Suprapubic skin (tissue), 4 donors: Measurements from ENCODE around the gene BNIP1. TPM values are rescaled to one million over a fixed set of nuclear protein-coding genes. Genes with fewer than 3 reads are reported as not detected.

Experiments
- DNase-seq, 2 donors: peaks; one replicate each; pipeline ENCODE4 v3.0.0-alpha.2; 2019; ENCODE audit warnings: low spot score in 2 of 2
- H3K27ac ChIP-seq: fragments of 200-600 bp; sonication (generic); one replicate; pipeline ENCODE4 v1.5.1; 2019
- H3K27me3 ChIP-seq: fragments of 200-600 bp; sonication (generic); one replicate; pipeline ENCODE4 v1.5.1; 2019
- H3K36me3 ChIP-seq: fragments of 200-600 bp; sonication (generic); one replicate; pipeline ENCODE4 v1.5.1; 2019
- H3K4me1 ChIP-seq: fragments of 200-600 bp; sonication (generic); one replicate; pipeline ENCODE4 v1.5.1; 2019
- H3K4me3 ChIP-seq: fragments of 200-600 bp; sonication (generic); one replicate; pipeline ENCODE4 v1.5.1; 2019; ENCODE audit warnings: mild to moderate bottlenecking
- H3K9me3 ChIP-seq: fragments of 200-600 bp; sonication (generic); one replicate; pipeline ENCODE4 v1.5.1; 2019
- EP300 ChIP-seq: sonication (generic); formaldehyde crosslinking; IDR thresholded peaks from one replicate; pipeline ENCODE4 v1.6.1; 2017; ENCODE audit warnings: antibody characterized with exemption
- POLR2A ChIP-seq, 2 donors: fragments of 450-650 bp; IDR thresholded peaks; one replicate each; pipeline ENCODE4 v1.6.1; 2017; ENCODE audit warnings: antibody characterized with exemption in 2 of 2, mild to moderate bottlenecking in 2 of 2, moderate library complexity in 2 of 2
- POLR2AphosphoS5 ChIP-seq, 3 donors: sonication (generic); formaldehyde crosslinking; IDR thresholded peaks; one replicate each; pipeline ENCODE4 v1.6.1; 2017; ENCODE audit warnings: antibody characterized with exemption in 3 of 3
- WGBS: methylation state at CpG from one replicate; pipeline ENCODE4 v1.1.5; 2018; 5-methylcytosine and 5-hydroxymethylcytosine counted together
- total RNA-seq, 4 donors: library from RNA; depleted of rRNA; stranded (reverse); fragments of >200 nt; gene quantifications; one replicate each; pipeline ENCODE4 v1.1.0, GENCODE V29; 2016
- TF ChIP-seq, protein P1 (sequence below), 2 donors: fragments of 200-600 bp in 1 of 2; fragments of 450-650 bp in 1 of 2; sonication (generic) in 1 of 2; IDR thresholded peaks; one replicate each; pipeline ENCODE4 v1.5.1; 2016 to 2019; ENCODE audit warnings: antibody characterized with exemption in 2 of 2, mild to moderate bottlenecking in 1 of 2, moderate library complexity in 1 of 2

Gene BNIP1
- total RNA-seq, 4 donors from 2014 or later = 7.1 to 16.5 (median 9.2) TPM

GRCh38 chr5:173196133-173196952, 52.0 kb downstream of the BNIP1 start:
- no peak for DNase-seq
- WGBS = 87% methylated on average over 21 of the region's 23 CpGs
- Histone ChIP-seq H3K27me3 (peaks cover 6% of the 10 kb centered on the region), H3K36me3 (no peaks in the 10 kb centered on the region), H3K27ac (no peak overlapping the region), H3K9me3 (no peaks in the 10 kb centered on the region), H3K4me1 (peaks cover 5% of the 10 kb centered on the region), H3K4me3 (no peak overlapping the region)
- TF ChIP-seq EP300 (no peak), POLR2A (IDR thresholded peaks at IDR 0.05) (no peak), POLR2AphosphoS5 (IDR thresholded peaks at IDR 0.05) (no peak)
- TF ChIP-seq, protein P1, sequence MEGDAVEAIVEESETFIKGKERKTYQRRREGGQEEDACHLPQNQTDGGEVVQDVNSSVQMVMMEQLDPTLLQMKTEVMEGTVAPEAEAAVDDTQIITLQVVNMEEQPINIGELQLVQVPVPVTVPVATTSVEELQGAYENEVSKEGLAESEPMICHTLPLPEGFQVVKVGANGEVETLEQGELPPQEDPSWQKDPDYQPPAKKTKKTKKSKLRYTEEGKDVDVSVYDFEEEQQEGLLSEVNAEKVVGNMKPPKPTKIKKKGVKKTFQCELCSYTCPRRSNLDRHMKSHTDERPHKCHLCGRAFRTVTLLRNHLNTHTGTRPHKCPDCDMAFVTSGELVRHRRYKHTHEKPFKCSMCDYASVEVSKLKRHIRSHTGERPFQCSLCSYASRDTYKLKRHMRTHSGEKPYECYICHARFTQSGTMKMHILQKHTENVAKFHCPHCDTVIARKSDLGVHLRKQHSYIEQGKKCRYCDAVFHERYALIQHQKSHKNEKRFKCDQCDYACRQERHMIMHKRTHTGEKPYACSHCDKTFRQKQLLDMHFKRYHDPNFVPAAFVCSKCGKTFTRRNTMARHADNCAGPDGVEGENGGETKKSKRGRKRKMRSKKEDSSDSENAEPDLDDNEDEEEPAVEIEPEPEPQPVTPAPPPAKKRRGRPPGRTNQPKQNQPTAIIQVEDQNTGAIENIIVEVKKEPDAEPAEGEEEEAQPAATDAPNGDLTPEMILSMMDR (IDR thresholded peaks at IDR 0.05) = no peak

DNA sequence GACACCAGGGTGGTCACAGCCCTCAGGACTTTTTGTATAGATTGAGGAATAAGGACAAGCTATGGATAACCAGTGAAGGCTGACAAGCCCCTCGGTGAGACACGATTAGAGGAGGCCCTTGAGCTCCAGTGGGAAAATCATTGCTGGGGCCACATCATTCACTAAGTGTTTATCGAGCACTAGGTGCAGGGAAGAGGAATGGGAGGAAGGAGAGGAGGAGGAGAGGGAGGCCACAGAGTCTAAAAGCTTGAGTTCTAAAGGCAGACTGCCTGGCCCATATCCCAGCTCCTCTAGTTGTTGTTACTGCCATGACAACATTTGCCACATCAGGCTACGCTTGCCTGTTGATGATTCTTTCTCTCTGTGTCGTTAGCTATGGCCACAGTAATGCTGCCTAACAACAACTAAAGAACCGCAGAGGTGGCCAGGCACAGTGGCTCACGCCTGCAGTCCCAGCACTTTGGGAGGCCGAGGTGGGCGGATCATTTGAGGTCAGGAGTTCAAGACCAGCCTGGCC, 53.1 kb downstream of the BNIP1 start:
- 77% methylated on average over 8 of the region's 9 CpGs for WGBS

DNA sequence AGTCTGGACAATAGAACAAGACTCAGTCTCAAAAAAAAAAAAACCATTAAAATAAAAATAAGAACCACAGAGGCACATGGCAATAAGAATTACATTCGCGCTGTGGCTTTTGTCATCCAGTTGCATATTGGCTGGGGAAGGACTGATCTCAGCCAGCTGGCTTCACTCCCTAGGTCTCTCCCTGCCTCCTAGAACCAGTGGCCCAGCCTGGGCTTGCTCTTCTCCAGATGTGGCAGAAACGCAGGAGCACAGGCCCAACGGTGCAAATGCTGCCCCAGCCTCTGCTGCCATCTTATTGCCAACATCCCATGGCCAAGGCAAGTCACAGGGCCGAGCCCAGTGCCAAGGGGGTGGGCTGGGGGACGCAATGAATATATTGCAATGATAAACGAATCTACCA, 53.7 kb downstream of the BNIP1 start:
- WGBS = 45% methylated on average over 5 of the region's 7 CpGs
- Histone ChIP-seq H3K4me1 (peaks cover 16% of the 10 kb centered on the region), H3K27me3 (peaks cover 15% of the 10 kb centered on the region), H3K27ac (no peak overlapping the region), H3K4me3 (no peak overlapping the region), H3K36me3 (no peaks in the 10 kb centered on the region), H3K9me3 (no peaks in the 10 kb centered on the region)
- DNase-seq = no peak
- TF ChIP-seq POLR2A (IDR thresholded peaks at IDR 0.05) = no peak
- TF ChIP-seq, protein P1 (IDR thresholded peaks at IDR 0.05) = no peak

More for the DNA sequence above, 53.1 kb downstream of the BNIP1 start:
- peaks cover 10% of the 10 kb centered on the region for H3K4me1 ChIP-seq
- no peaks in the 10 kb centered on the region for H3K9me3 ChIP-seq
- H3K36me3 ChIP-seq = no peaks in the 10 kb centered on the region
- H3K27ac ChIP-seq = no peak overlapping the region
- peaks cover 8% of the 10 kb centered on the region for H3K27me3 ChIP-seq
- DNase-seq = no peak
- H3K4me3 ChIP-seq = no peak overlapping the region
- no peak for TF ChIP-seq POLR2A (IDR thresholded peaks at IDR 0.05)
- TF ChIP-seq POLR2AphosphoS5 (IDR thresholded peaks at IDR 0.05) = no peak
- no peak for TF ChIP-seq EP300
- TF ChIP-seq, protein P1 (IDR thresholded peaks at IDR 0.05) = no peak

DNA sequence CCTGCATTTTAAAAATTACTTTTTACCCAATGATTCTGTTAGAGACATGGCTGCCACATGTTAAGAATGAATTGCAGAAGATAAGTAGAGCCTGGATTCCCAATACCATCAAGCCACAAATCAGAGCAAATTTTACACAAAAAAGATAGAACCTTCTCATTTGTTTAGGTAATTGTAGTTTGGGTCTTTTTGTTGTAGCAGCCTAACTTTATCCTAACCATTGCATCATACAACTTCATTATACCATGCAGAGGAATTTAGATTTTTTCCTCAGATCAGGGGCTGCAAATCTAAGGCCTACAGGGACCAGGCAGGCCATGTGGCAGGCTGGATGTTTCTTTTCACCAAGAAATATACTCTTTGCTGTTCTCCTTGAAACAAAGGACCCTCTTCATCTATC, 56.0 kb downstream of the BNIP1 start:
- H3K27me3 ChIP-seq = peaks cover 21% of the 10 kb centered on the region
- DNase-seq = no peak
- H3K27ac ChIP-seq = no peak overlapping the region
- H3K9me3 ChIP-seq = no peaks in the 10 kb centered on the region
- TF ChIP-seq POLR2A (IDR thresholded peaks at IDR 0.05) = no peak
- TF ChIP-seq, protein P1 (IDR thresholded peaks at IDR 0.05) = no peak
- TF ChIP-seq POLR2AphosphoS5 (IDR thresholded peaks at IDR 0.05) = no peak
- TF ChIP-seq EP300 = no peak
- no peaks in the 10 kb centered on the region for H3K36me3 ChIP-seq
- no peak overlapping the region for H3K4me3 ChIP-seq
- peaks cover 17% of the 10 kb centered on the region for H3K4me1 ChIP-seq

- WGBS = 53% methylated on average over 11 of the region's 13 CpGs
Measured at GRCh38 chr5:173201636-173202265, 57.4 kb downstream of the BNIP1 start.

More at GRCh38 chr5:173201636-173202265, 57.4 kb downstream of the BNIP1 start:
- H3K4me1 ChIP-seq = peaks cover 17% of the 10 kb centered on the region
- TF ChIP-seq, protein P1 (IDR thresholded peaks at IDR 0.05) = no peak
- TF ChIP-seq POLR2AphosphoS5 (IDR thresholded peaks at IDR 0.05) (no peak), POLR2A (IDR thresholded peaks at IDR 0.05) (no peak), EP300 (no peak)
- H3K9me3 ChIP-seq = no peaks in the 10 kb centered on the region
- H3K4me3 ChIP-seq = no peak overlapping the region
- H3K27me3 ChIP-seq = peaks cover 23% of the 10 kb centered on the region
- H3K36me3 ChIP-seq = no peaks in the 10 kb centered on the region
- DNase-seq = no peak
- peak overlapping the region; percentile 34 for H3K27ac ChIP-seq
